Mammary epithelial cell (primary cell): ENCODE data around the gene FRAS1.

Experiments
- CTCF ChIP-seq, 2 donors: IDR thresholded peaks in 1 of 2; conservative IDR thresholded peaks in 1 of 2; 2 replicates each; pipeline ENCODE4 v1.5.1; 2011 to 2012; ENCODE audit warnings: inconsistent platforms in 2 of 2, low read length in 2 of 2, mild to moderate bottlenecking in 2 of 2, control low read depth in 1 of 2, low read depth in 1 of 2; ENCODE audit not compliant: insufficient read depth in 1 of 2; ENCODE audit errors: extremely low read depth in 1 of 2
- EZH2 ChIP-seq: IDR thresholded peaks from 2 replicates; pipeline ENCODE4 v1.6.1; 2012; ENCODE audit warnings: low read length, inconsistent platforms, borderline replicate concordance

- TF ChIP-seq CTCF (conservative IDR thresholded peaks at IDR 0.05 in 1 of 2, IDR thresholded peaks at IDR 0.05 in 1 of 2; ENCODE audit: extremely low read depth in 1 of 2, insufficient read depth in 1 of 2, low read depth in 1 of 2, low read length in 2 of 2): no peak
- TF ChIP-seq EZH2: no peak
These were observed 88.5 kb downstream of the FRAS1 start for GRCh38 chr4:78145622-78146021.
